A673 (cell line): ENCODE measurements around the gene CYSTM1. TPM values are rescaled to one million over a fixed set of nuclear protein-coding genes. Genes with fewer than 3 reads are reported as not detected.

ENCODE experiments used
- BruUV-seq: library from RNA; stranded (reverse); fragments of 400-500 nt; replicated peaks from 2 replicates; lab custom pipeline; 2021; lab: Mats Ljungman, UMichigan
- CTCF ChIA-PET: fragments of 300-600 bp; sonication (Branson Sonifier 250); formaldehyde crosslinking; loops from one replicate; lab custom pipeline; 2022; ENCODE audit warnings: antibody characterized with exemption; lab: Charles Lee
- POLR2A ChIA-PET: fragments of 300-600 bp; sonication (Branson Sonifier 250); formaldehyde crosslinking; loops from one replicate; lab custom pipeline; 2022; ENCODE audit warnings: antibody characterized with exemption; ENCODE audit not compliant: low non-redundant PET; lab: Charles Lee
- DNase-seq: peaks from one replicate; pipeline ENCODE4 v3.0.0-alpha.2; 2015; ENCODE audit warnings: low spot score
- H3K27ac ChIP-seq: fragments of 200-600 bp; sonication (generic); 2 replicates; pipeline ENCODE4 v1.5.1; 2016; ENCODE audit warnings: mixed run types, low read depth, mild to moderate bottlenecking, mixed read lengths, antibody characterized with exemption, low read length; ENCODE audit not compliant: poor library complexity, severe bottlenecking
- H3K27me3 ChIP-seq: fragments of 200-600 bp; sonication (generic); replicated peaks from 2 replicates; pipeline ENCODE4 v1.6.1; 2017; ENCODE audit warnings: mixed run types, low read depth, mild to moderate bottlenecking, mixed read lengths, antibody characterized with exemption, low read length; ENCODE audit not compliant: insufficient read depth, poor library complexity
- H3K36me3 ChIP-seq: fragments of 200-600 bp; sonication (generic); 2 replicates; pipeline ENCODE4 v1.6.1; 2016; ENCODE audit warnings: mixed run types, mild to moderate bottlenecking, mixed read lengths, antibody characterized with exemption, low read length; ENCODE audit not compliant: insufficient read depth, poor library complexity, severe bottlenecking
- H3K4me1 ChIP-seq: fragments of 200-600 bp; sonication (generic); 2 replicates; pipeline ENCODE4 v1.6.1; 2017; ENCODE audit warnings: mixed run types, mild to moderate bottlenecking, mixed read lengths, antibody characterized with exemption, low read length; ENCODE audit not compliant: insufficient read depth, poor library complexity, severe bottlenecking
- H3K4me3 ChIP-seq: fragments of 200-600 bp; sonication (generic); 2 replicates; pipeline ENCODE4 v1.5.1; 2016; ENCODE audit warnings: low read depth, mixed run types, mild to moderate bottlenecking, mixed read lengths, low read length; ENCODE audit not compliant: poor library complexity, severe bottlenecking
- H3K9me3 ChIP-seq: fragments of 200-600 bp; sonication (generic); 2 replicates; pipeline ENCODE4 v1.6.1; 2016; ENCODE audit warnings: mixed run types, low read depth, mild to moderate bottlenecking, mixed read lengths, antibody characterized with exemption, low read length; ENCODE audit not compliant: poor library complexity, severe bottlenecking
- EZH2 ChIP-seq: fragments of 200-600 bp; sonication (generic); IDR thresholded peaks from 2 replicates; pipeline ENCODE4 v1.6.1; 2017; ENCODE audit warnings: borderline replicate concordance, low read depth, mild to moderate bottlenecking, mixed read lengths, antibody characterized with exemption, low read length; ENCODE audit not compliant: poor library complexity, severe bottlenecking
- intact Hi-C: fragments of 100-400 bp; cut with micrococcal nuclease; formaldehyde crosslinking; loops from one replicate; pipeline ENCODE4 v1.10.0; 2022; ENCODE audit not compliant: unreplicated experiment
- total RNA-seq: library from RNA; stranded (reverse); gene quantifications from 2 replicates; pipeline ENCODE4 v1.2.3, GENCODE V29; 2021
- TF ChIP-seq, protein P1 (sequence below): fragments of 300-800, 200-600 bp; sonication (generic); conservative IDR thresholded peaks from 2 replicates; pipeline ENCODE4 v1.5.1; 2017; ENCODE audit warnings: low read depth, mild to moderate bottlenecking, antibody characterized with exemption, low read length, moderate library complexity, mixed read lengths

Gene CYSTM1
- total RNA-seq, 1 experiment from 2014 or later = 35.5 TPM

- H3K27ac ChIP-seq = no peak overlapping the region
- DNase-seq = no peak
- H3K36me3 ChIP-seq = no peaks in the 10 kb centered on the region
- intact Hi-C loops = no loop called here
- no peaks in the 10 kb centered on the region for H3K27me3 ChIP-seq
- ChIA-PET CTCF (no interaction called here), POLR2A (interaction anchor here (0.6 kb wide), 1 partner anchor 355 kb away, joined by 7 read pairs; no protein-coding TSS in a partner anchor)
- H3K4me3 ChIP-seq = no peak overlapping the region
- no TSS peak for BruUV-seq
- no peaks in the 10 kb centered on the region for H3K9me3 ChIP-seq
- H3K4me1 ChIP-seq = no peaks in the 10 kb centered on the region
- TF ChIP-seq, protein P1, sequence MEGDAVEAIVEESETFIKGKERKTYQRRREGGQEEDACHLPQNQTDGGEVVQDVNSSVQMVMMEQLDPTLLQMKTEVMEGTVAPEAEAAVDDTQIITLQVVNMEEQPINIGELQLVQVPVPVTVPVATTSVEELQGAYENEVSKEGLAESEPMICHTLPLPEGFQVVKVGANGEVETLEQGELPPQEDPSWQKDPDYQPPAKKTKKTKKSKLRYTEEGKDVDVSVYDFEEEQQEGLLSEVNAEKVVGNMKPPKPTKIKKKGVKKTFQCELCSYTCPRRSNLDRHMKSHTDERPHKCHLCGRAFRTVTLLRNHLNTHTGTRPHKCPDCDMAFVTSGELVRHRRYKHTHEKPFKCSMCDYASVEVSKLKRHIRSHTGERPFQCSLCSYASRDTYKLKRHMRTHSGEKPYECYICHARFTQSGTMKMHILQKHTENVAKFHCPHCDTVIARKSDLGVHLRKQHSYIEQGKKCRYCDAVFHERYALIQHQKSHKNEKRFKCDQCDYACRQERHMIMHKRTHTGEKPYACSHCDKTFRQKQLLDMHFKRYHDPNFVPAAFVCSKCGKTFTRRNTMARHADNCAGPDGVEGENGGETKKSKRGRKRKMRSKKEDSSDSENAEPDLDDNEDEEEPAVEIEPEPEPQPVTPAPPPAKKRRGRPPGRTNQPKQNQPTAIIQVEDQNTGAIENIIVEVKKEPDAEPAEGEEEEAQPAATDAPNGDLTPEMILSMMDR = no peak
- TF ChIP-seq EZH2 = no peak
Measured at GRCh38 chr5:140142246-140142645, 32.7 kb upstream of the CYSTM1 start.

- Histone ChIP-seq H3K27me3 (no peaks in the 10 kb centered on the region), H3K4me1 (no peaks in the 10 kb centered on the region), H3K4me3 (no peak overlapping the region), H3K36me3 (no peaks in the 10 kb centered on the region), H3K9me3 (no peaks in the 10 kb centered on the region), H3K27ac (no peak overlapping the region)
- no TSS peak for BruUV-seq
- DNase-seq = no peak
- POLR2A ChIA-PET = interaction anchor here (0.6 kb wide), 1 partner anchor 355 kb away, joined by 7 read pairs; no protein-coding TSS in a partner anchor
- CTCF ChIA-PET = interaction anchor here (1.7 kb wide), 1 partner anchor 11 kb away, joined by 3 read pairs; no protein-coding TSS in a partner anchor
- intact Hi-C loops = no loop called here
- TF ChIP-seq EZH2 = no peak
- TF ChIP-seq, protein P1 = no peak
Measured at GRCh38 chr5:140142856-140143255, 32.1 kb upstream of the CYSTM1 start.

DNA sequence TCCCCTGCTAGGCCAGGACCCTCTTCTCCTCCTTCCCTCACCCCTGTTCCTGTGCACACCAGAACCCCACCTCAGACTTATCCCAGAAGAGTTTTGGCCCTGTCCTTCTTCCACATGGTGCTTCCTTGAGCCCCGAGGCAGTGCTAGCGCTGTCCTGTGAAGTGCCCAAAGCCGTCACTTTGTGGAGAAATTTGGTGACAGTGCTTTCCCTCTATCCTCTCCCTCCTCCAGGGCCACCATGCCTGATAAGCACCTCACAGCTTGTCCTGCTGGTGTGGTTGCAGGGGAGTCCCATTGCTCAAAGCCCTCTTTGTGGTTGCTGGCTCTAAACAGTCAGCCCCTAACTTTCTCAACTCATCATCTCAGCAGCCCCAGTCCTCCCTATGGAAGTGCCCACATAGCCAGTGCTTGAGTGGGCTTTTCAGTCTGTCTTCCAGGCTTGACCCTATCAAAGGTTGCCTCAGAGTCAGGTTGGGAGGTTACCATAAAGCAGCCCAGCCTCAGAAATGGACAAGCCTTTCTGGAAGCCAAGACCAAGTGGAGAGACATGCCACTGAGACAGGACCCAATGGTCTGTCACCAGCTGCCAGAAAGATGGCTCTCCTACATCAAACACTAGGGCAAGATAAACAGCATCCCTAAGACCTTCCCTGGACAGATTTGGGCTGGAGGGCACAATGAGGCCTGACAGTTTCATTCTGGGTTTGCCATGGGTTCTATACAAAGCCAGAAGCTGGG is 31.3 kb upstream of the CYSTM1 start:
- TF ChIP-seq EZH2 = no peak
- TF ChIP-seq, protein P1 = no peak
- POLR2A ChIA-PET = no interaction called here
- CTCF ChIA-PET = interaction anchor here (0.6 to 1.7 kb wide), 6 partner anchors 11 to 70 kb away, joined by 3 to 6 read pairs (median 3); no protein-coding TSS in a partner anchor
- Histone ChIP-seq H3K36me3 (no peaks in the 10 kb centered on the region), H3K9me3 (no peaks in the 10 kb centered on the region), H3K27me3 (no peaks in the 10 kb centered on the region), H3K4me3 (no peak overlapping the region), H3K27ac (no peak overlapping the region), H3K4me1 (no peaks in the 10 kb centered on the region)
- no peak for DNase-seq
- no TSS peak for BruUV-seq
- intact Hi-C loops = loop anchor here (1.0 kb wide), 1 partner anchor 70 kb away; no protein-coding TSS in a partner anchor
